HepG2 (cell line): ENCODE results near the gene NFKB2. TPM values are rescaled to one million over a fixed set of nuclear protein-coding genes. Genes with fewer than 3 reads are reported as not detected.

Source experiments
- ATAC-seq: fragments of 200-7000 bp; cut with Tn5 transposase; 3 replicates; pipeline ENCODE4 v1.9.1; 2020; ENCODE audit warnings: mild to moderate bottlenecking, moderate library complexity
- BruUV-seq: library from RNA; stranded (reverse); fragments of 400-500 nt; replicated peaks from 2 replicates; lab custom pipeline; 2021; lab: Mats Ljungman, UMichigan
- CTCF ChIA-PET: fragments of 300-600 bp; formaldehyde crosslinking; extraction: SDS; loops from one replicate; lab custom pipeline; 2021; ENCODE audit warnings: low total read pairs, inconsistent platforms, low intra/inter-chr PET ratio; lab: Yijun Ruan, JAX
- POLR2A ChIA-PET: fragments of 350-600 bp; sonication (Branson Sonifier 250); formaldehyde crosslinking; loops from one replicate; lab custom pipeline; 2020; ENCODE audit warnings: antibody characterized with exemption, inconsistent platforms; lab: Yijun Ruan, JAX
- DNase-seq: peaks from one replicate; pipeline ENCODE4 v3.0.0-alpha.2; 2015; ENCODE audit warnings: low spot score
- FAIRE-seq: peaks from 3 replicates; lab custom pipeline; 2011; peaks lifted over from hg19 to GRCh38; lab: Jason Lieb, UNC
- H2AFZ ChIP-seq: one replicate; pipeline ENCODE4 v1.6.1; 2011; ENCODE audit warnings: low read length, inconsistent platforms
- H3K27ac ChIP-seq: fragments of 300-600 bp; 3 replicates; pipeline ENCODE4 v1.8.0; 2011; ENCODE audit warnings: mixed run types, mild to moderate bottlenecking, mixed read lengths, low read length, inconsistent platforms; ENCODE audit not compliant: insufficient read depth; ENCODE audit errors: extremely low read length
- H3K27me3 ChIP-seq, 2 experiments: fragments of 200-600 bp in 1 of 2; 2 replicates in 1 of 2; 3 replicates in 1 of 2; pipeline versions ENCODE4 v1.6.0 to v1.8.0; 2011; ENCODE audit warnings: low read length in 2 of 2, mild to moderate bottlenecking in 2 of 2, moderate library complexity in 2 of 2, inconsistent platforms in 1 of 2; ENCODE audit not compliant: insufficient read depth in 2 of 2, control insufficient read depth in 1 of 2
- H3K36me3 ChIP-seq, 2 experiments: fragments of 200-600 bp in 1 of 2; replicated peaks in 1 of 2; 2 replicates in 1 of 2; 3 replicates in 1 of 2; pipeline versions ENCODE4 v1.5.1 to v1.8.0; 2011; ENCODE audit warnings: low read length in 2 of 2, inconsistent platforms in 1 of 2; ENCODE audit not compliant: insufficient read depth in 2 of 2, control insufficient read depth in 1 of 2
- H3K4me1 ChIP-seq: 2 replicates; pipeline ENCODE4 v1.5.1; 2012; ENCODE audit warnings: low read length, inconsistent platforms; ENCODE audit not compliant: insufficient read depth
- H3K4me2 ChIP-seq: 2 replicates; pipeline ENCODE4 v1.6.0; 2011; ENCODE audit warnings: low read depth, low read length, inconsistent platforms
- H3K4me3 ChIP-seq, 3 experiments: fragments of 200-600 bp in 1 of 3; sonication (generic), shearing (Covaris generic) in 1 of 3; replicated peaks in 1 of 3; 2 replicates each; pipeline ENCODE4 v1.5.1; 2011 to 2016; ENCODE audit warnings: low read length in 3 of 3, inconsistent platforms in 2 of 3, low read depth in 2 of 3, mild to moderate bottlenecking in 2 of 3, control low read depth in 1 of 3, mixed read lengths in 1 of 3; ENCODE audit not compliant: insufficient read depth in 1 of 3
- H3K79me2 ChIP-seq: one replicate; pipeline ENCODE4 v1.6.1; 2011; ENCODE audit warnings: low read length, inconsistent platforms; ENCODE audit not compliant: insufficient read depth
- H3K9ac ChIP-seq: 2 replicates; pipeline ENCODE4 v1.6.0; 2011; ENCODE audit warnings: mild to moderate bottlenecking, low read depth, low read length, inconsistent platforms; ENCODE audit not compliant: insufficient read depth
- H3K9me3 ChIP-seq: 2 replicates; pipeline ENCODE4 v1.5.1; 2012; ENCODE audit warnings: mild to moderate bottlenecking, low read length
- H4K20me1 ChIP-seq: 2 replicates; pipeline ENCODE4 v1.6.0; 2011; ENCODE audit warnings: inconsistent platforms, mild to moderate bottlenecking, low read length, moderate library complexity; ENCODE audit not compliant: insufficient read depth
- POLR2AphosphoS2 ChIP-seq: IDR thresholded peaks from 2 replicates; pipeline ENCODE4 v1.6.1; 2011; ENCODE audit warnings: low read depth, low read length, improper control_type of control experiment
- RBM22 ChIP-seq: fragments of 200-400 bp; formaldehyde crosslinking; optimal IDR thresholded peaks from 2 replicates; pipeline ENCODE3; 2017; ENCODE audit warnings: mild to moderate bottlenecking, low read length, moderate library complexity
- TCF7L2 ChIP-seq: IDR thresholded peaks from 2 replicates; pipeline ENCODE4 v1.6.1; 2011; ENCODE audit warnings: mild to moderate bottlenecking, low read depth, low read length, moderate library complexity
- ZNF558 ChIP-seq: sonication (generic); formaldehyde crosslinking; IDR thresholded peaks from 2 replicates; pipeline ENCODE4 v1.9.0; 2022; ENCODE audit warnings: mild to moderate bottlenecking, missing genetic modification reagents, borderline replicate concordance
- WGBS: methylation state at CpG from one replicate; pipeline ENCODE4 v1.1.6; 2017; ENCODE audit warnings: low lambda C conversion rate; 5-methylcytosine and 5-hydroxymethylcytosine counted together
- in situ Hi-C: cut with HindIII; loops from 2 replicates; pipeline ENCODE4 v1.10.0; 2017; ENCODE audit warnings: low pct_unique_long_range_greater_than_20kb; ENCODE audit not compliant: extremely low pct_ligation_motif_present
- intact Hi-C: fragments of 100-400 bp; cut with micrococcal nuclease; formaldehyde crosslinking; loops from one replicate; pipeline ENCODE4 v1.10.0; 2022; ENCODE audit not compliant: unreplicated experiment
- polyA plus RNA-seq, 8 experiments: library from polyadenylated mRNA; depleted of rRNA in 3 of 8; stranded (reverse) in 7 of 8; unstranded in 1 of 8; fragments of >200 nt; fragmentation: Illumina TruSeq in 4 of 8; extraction: Trizol in 4 of 8; gene quantifications; 2 replicates each; pipeline versions ENCODE4 v1.2.1 to v1.2.3, GENCODE V29; 2011 to 2016; ENCODE audit warnings: low read depth in 4 of 8, missing spikeins in 1 of 8, mixed read lengths in 1 of 8; ENCODE audit not compliant: insufficient read depth in 1 of 8
- total RNA-seq, 5 experiments: library from RNA; depleted of rRNA; stranded (reverse); fragments of >200 nt; fragmentation: Illumina TruSeq; extraction: Trizol; gene quantifications; 2 replicates each; pipeline ENCODE4 v1.2.3, GENCODE V29; 2016; ENCODE audit warnings: low read depth in 1 of 5
- TF ChIP-seq, protein P1 (sequence below): sonication (generic); formaldehyde crosslinking; IDR thresholded peaks from 2 replicates; pipeline ENCODE4 v1.4.0; 2020; ENCODE audit warnings: missing genetic modification reagents, borderline replicate concordance
- TF ChIP-seq, protein P2 (sequence below): sonication (generic); formaldehyde crosslinking; IDR thresholded peaks from 2 replicates; pipeline ENCODE4 v1.5.1; 2020; ENCODE audit warnings: mild to moderate bottlenecking, missing genetic modification reagents, borderline replicate concordance

Gene NFKB2
- total and polyA plus RNA-seq, 2 of the 13 experiments (the other 11 are each of a cell fraction or from before 2014, with no cell fraction given) = 7.7 to 12.5 TPM

DNA sequence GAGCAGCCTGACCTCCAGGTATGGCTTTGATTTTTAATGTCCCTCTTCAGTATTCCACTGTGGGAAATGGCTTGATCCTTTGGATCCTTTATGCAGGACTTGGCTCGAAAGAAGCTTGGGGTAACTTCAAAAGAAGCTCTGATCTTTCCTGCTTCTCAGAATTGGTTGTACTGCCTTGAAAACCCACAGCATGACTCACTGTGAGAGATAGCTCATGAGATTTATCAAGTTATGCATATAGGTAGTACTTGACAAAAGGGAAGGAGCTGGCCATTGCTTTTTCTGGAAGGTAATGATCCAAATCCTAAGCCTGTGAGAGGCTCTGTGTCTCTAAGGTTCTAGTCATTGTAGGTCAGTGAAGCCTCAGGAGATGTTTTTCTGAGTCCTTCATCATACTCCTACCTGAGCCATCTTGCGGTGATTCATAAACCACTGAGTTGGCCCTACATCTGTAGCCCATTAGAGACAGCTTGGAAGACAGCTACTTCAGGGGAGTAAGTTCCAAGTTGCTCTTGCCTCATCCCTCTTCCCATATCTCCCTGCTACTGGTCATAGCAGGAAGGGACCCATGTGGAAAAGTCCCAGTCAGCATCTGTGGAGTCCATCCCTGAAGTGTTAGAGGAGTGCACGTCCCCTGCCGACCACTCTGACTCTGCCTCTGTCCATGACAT, 36.7 kb upstream of the NFKB2 start:
- ATAC-seq (no peak), FAIRE-seq (no peak), DNase-seq (no peak)
- in situ Hi-C loops = no loop called here
- Histone ChIP-seq H3K36me3 (peaks cover 49 to 88% of the 10 kb centered on the region in 2 experiments), H3K79me2 (no peaks in the 10 kb centered on the region), H3K9ac (no peak overlapping the region), H3K4me2 (no peak overlapping the region), H3K9me3 (no peaks in the 10 kb centered on the region), H2AFZ (no peak overlapping the region), H3K4me1 (no peaks in the 10 kb centered on the region), H3K27ac (no peak overlapping the region), H4K20me1 (0 out of 2 replicates have a peak, but pooled peaks cover 4% of the 10 kb centered on the region), H3K4me3 (no peak overlapping the region), H3K27me3 (no peaks in the 10 kb centered on the region)
- ChIA-PET CTCF (no interaction called here), POLR2A (no interaction called here)
- BruUV-seq = no TSS peak
- TF ChIP-seq ZNF558 (CRISPR knock-in tag) (no peak), RBM22 (peak; percentile 62)
- intact Hi-C loops = no loop called here
- 94% methylated on average over 4 of the region's 4 CpGs for WGBS

DNA sequence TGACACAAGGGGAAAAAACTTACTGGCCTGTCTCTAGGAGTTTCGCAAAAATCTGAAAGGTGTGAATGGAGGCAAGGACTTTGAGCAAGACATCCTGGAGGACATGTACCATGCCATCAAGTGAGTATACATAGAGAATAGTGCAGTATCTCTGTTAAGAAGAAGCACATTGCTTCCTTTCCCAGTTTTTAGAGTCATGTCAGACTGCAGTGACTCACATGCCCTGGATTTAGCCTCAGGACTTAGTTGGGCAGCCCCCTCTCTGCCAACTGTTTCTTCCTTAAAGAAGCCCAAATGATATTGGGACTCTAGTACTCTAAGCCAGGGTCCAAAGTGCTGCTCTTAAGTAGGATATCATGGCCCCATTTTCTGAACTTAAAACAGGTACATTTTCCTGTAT, 28.1 kb upstream of the NFKB2 start:
- no peaks in the 10 kb centered on the region for H3K79me2 ChIP-seq
- ChIA-PET CTCF (no interaction called here), POLR2A (no interaction called here)
- intact Hi-C loops (no loop called here), in situ Hi-C loops (no loop called here)
- DNase-seq (no peak), FAIRE-seq (no peak), ATAC-seq (no peak)
- no peaks in the 10 kb centered on the region for H4K20me1 ChIP-seq
- no peak overlapping the region for H3K27ac ChIP-seq
- no peak overlapping the region for H3K9ac ChIP-seq
- no peaks in the 10 kb centered on the region for H3K4me1 ChIP-seq
- no peak overlapping the region for H3K4me3 ChIP-seq
- H3K9me3 ChIP-seq = no peaks in the 10 kb centered on the region
- no peak overlapping the region for H2AFZ ChIP-seq
- no peaks in the 10 kb centered on the region for H3K27me3 ChIP-seq
- H3K36me3 ChIP-seq = peaks cover 51 to 85% of the 10 kb centered on the region in 2 experiments
- WGBS = 100% methylated on average over 1 of the region's 1 CpG
- no TSS peak for BruUV-seq
- H3K4me2 ChIP-seq = no peak overlapping the region
- no peak for TF ChIP-seq POLR2AphosphoS2
- TF ChIP-seq, protein P1, sequence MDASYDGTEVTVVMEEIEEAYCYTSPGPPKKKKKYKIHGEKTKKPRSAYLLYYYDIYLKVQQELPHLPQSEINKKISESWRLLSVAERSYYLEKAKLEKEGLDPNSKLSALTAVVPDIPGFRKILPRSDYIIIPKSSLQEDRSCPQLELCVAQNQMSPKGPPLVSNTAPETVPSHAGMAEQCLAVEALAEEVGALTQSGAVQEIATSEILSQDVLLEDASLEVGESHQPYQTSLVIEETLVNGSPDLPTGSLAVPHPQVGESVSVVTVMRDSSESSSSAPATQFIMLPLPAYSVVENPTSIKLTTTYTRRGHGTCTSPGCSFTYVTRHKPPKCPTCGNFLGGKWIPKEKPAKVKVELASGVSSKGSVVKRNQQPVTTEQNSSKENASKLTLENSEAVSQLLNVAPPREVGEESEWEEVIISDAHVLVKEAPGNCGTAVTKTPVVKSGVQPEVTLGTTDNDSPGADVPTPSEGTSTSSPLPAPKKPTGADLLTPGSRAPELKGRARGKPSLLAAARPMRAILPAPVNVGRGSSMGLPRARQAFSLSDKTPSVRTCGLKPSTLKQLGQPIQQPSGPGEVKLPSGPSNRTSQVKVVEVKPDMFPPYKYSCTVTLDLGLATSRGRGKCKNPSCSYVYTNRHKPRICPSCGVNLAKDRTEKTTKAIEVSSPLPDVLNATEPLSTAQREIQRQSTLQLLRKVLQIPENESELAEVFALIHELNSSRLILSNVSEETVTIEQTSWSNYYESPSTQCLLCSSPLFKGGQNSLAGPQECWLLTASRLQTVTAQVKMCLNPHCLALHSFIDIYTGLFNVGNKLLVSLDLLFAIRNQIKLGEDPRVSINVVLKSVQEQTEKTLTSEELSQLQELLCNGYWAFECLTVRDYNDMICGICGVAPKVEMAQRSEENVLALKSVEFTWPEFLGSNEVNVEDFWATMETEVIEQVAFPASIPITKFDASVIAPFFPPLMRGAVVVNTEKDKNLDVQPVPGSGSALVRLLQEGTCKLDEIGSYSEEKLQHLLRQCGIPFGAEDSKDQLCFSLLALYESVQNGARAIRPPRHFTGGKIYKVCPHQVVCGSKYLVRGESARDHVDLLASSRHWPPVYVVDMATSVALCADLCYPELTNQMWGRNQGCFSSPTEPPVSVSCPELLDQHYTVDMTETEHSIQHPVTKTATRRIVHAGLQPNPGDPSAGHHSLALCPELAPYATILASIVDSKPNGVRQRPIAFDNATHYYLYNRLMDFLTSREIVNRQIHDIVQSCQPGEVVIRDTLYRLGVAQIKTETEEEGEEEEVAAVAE (CRISPR knock-in tag) = no peak
- TF ChIP-seq, protein P2, sequence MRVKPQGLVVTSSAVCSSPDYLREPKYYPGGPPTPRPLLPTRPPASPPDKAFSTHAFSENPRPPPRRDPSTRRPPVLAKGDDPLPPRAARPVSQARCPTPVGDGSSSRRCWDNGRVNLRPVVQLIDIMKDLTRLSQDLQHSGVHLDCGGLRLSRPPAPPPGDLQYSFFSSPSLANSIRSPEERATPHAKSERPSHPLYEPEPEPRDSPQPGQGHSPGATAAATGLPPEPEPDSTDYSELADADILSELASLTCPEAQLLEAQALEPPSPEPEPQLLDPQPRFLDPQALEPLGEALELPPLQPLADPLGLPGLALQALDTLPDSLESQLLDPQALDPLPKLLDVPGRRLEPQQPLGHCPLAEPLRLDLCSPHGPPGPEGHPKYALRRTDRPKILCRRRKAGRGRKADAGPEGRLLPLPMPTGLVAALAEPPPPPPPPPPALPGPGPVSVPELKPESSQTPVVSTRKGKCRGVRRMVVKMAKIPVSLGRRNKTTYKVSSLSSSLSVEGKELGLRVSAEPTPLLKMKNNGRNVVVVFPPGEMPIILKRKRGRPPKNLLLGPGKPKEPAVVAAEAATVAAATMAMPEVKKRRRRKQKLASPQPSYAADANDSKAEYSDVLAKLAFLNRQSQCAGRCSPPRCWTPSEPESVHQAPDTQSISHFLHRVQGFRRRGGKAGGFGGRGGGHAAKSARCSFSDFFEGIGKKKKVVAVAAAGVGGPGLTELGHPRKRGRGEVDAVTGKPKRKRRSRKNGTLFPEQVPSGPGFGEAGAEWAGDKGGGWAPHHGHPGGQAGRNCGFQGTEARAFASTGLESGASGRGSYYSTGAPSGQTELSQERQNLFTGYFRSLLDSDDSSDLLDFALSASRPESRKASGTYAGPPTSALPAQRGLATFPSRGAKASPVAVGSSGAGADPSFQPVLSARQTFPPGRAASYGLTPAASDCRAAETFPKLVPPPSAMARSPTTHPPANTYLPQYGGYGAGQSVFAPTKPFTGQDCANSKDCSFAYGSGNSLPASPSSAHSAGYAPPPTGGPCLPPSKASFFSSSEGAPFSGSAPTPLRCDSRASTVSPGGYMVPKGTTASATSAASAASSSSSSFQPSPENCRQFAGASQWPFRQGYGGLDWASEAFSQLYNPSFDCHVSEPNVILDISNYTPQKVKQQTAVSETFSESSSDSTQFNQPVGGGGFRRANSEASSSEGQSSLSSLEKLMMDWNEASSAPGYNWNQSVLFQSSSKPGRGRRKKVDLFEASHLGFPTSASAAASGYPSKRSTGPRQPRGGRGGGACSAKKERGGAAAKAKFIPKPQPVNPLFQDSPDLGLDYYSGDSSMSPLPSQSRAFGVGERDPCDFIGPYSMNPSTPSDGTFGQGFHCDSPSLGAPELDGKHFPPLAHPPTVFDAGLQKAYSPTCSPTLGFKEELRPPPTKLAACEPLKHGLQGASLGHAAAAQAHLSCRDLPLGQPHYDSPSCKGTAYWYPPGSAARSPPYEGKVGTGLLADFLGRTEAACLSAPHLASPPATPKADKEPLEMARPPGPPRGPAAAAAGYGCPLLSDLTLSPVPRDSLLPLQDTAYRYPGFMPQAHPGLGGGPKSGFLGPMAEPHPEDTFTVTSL (CRISPR knock-in tag) = no peak
- TF ChIP-seq TCF7L2 = no peak
